Mesenteric fat pad (tissue), 1 donor: ENCODE results near the gene CDK4. TPM values are rescaled to one million over a fixed set of nuclear protein-coding genes. Genes with fewer than 3 reads are reported as not detected.

Source experiments
- DNase-seq: peaks from one replicate; pipeline ENCODE4 v3.0.0-alpha.2; 2020; ENCODE audit warnings: low spot score
- microRNA-seq: library from miRNA; unstranded; fragments of <30 nt; microRNA quantifications from one replicate; pipeline ENCODE4 v1.2.0, GENCODE V29; 2020; ENCODE audit warnings: borderline number of aligned reads
- total RNA-seq: library from RNA; stranded (reverse); fragmentation: NEBNext Ultra II Directional; extraction: Animal tissue kit (Norgen Biotek cat#: 25700); gene quantifications from one replicate; pipeline ENCODE4 v1.2.1, GENCODE V29; 2021
- donor health status: DM: yes; HTN: yes; CAD: no.

CDK4 gene
- total RNA-seq, 1 donor from 2014 or later: 87.0 TPM

GRCh38 chr12:57715036-57715748, 36.9 kb downstream of the CDK4 start:
- DNase-seq: peak; percentile 4

- no peak for DNase-seq
These were observed 38.9 kb downstream of the CDK4 start for GRCh38 chr12:57713209-57713608.

DNA sequence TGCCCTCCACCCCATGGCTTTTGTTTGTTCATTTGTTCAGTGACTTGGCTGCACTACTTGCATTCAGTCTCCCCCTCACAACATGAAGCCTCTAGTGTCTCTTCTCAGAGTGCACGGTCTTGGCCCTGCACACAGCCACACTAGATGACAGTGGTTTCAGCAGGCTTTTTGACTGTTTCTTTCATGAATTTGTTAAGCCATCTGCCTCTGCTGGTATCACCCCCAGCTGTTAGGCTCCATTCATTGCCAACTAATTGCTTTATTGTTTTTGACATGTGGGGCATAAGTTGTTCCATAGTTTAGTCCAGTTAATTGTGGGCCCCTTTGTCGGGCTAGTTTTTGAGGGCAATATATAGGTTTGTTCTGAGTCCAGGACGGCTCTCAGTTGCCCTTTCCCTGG, 39.4 kb downstream of the CDK4 start:
- no peak for DNase-seq

GRCh38 chr12:57708296-57708695, 43.8 kb downstream of the CDK4 start:
- no peak for DNase-seq

GRCh38 chr12:57707250-57707649, 44.9 kb downstream of the CDK4 start:
- no peak for DNase-seq

DNA sequence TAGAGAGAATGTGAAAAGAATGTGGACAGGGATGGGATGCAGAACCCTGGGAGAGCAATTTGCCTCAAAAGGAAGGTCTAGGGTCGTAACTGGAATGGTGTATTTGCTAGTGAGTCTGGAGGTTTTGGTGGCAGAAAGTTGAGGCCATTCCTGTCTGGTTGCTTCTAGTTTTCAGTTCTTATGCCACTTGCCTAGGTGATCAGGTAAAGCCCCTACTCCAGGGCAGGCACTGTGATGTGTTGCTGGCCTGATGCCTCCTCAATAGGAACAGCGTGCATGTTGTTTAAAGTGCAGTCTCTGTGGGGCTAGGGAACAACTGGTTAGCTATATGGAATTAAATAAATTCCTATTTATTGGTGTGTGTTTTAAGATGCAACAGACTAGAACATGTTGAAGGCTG, 51.8 kb downstream of the CDK4 start:
- no peak for DNase-seq

DNA sequence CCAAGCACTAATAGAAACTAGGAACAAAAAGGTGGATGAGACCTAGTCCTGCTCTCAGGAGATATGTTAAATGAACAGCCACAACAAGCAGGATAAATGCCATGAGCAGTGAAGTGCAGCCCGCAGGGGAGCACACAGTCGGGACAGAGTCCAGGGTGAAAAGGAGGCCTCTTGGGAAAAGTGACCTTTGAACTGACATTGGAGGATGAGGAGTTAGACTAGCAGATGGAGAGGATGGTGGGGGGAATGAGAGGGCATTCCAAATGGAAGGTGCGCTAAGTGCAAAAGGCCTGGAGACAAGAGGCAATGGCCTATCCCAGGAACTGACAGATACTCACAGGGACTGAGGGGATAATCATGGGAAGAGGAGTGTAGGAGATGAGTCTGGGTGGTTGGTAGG, 53.7 kb downstream of the CDK4 start:
- no peak for DNase-seq

Small RNAs within 50 kb of the gene (microRNA-seq; reads per million reads assigned to microRNA genes)
- gene MIR6759: not detected

Other genes starting within 250 kb of the CDK4 start
- gene DDIT3, start 231.8 kb downstream of the CDK4 start, total RNA-seq: 32.2 TPM
- 66.0 TPM for gene MBD6, start 229.5 kb downstream of the CDK4 start, total RNA-seq
- gene DCTN2, start 205.1 kb downstream of the CDK4 start, total RNA-seq: 106 TPM
- gene KIF5A, start 202.3 kb downstream of the CDK4 start, total RNA-seq: not detected
- gene PIP4K2C, start 161.1 kb downstream of the CDK4 start, total RNA-seq: 14.3 TPM
- 7.2 TPM for gene DTX3, start 147.5 kb downstream of the CDK4 start, total RNA-seq
- 12.8 TPM for gene ARHGEF25, start 140.9 kb downstream of the CDK4 start, total RNA-seq
- 2.7 TPM for gene B4GALNT1, start 119.1 kb downstream of the CDK4 start, total RNA-seq
- 251 TPM for gene OS9, start 58.2 kb downstream of the CDK4 start, total RNA-seq
- 2.1 TPM for gene AGAP2, start 13.6 kb downstream of the CDK4 start, total RNA-seq
- 35.0 TPM for gene TSPAN31, start 7.3 kb downstream of the CDK4 start, total RNA-seq
- gene MARCHF9, start 2.8 kb upstream of the CDK4 start, total RNA-seq: 11.3 TPM
- gene CYP27B1, start 14.8 kb upstream of the CDK4 start, total RNA-seq: 1.8 TPM
- 32.8 TPM for gene METTL1, start 19.8 kb upstream of the CDK4 start, total RNA-seq
- 7.2 TPM for gene EEF1AKMT3, start 20.3 kb upstream of the CDK4 start, total RNA-seq
- 32.7 TPM for gene TSFM, start 30.5 kb upstream of the CDK4 start, total RNA-seq
- gene AVIL, start 66.4 kb upstream of the CDK4 start, total RNA-seq: 5.7 TPM
- 156 TPM for gene CTDSP2, start 94.4 kb upstream of the CDK4 start, total RNA-seq
- gene ATP23, start 189.3 kb upstream of the CDK4 start, total RNA-seq: 9.5 TPM